ENCODE results near the gene STARD4. TPM values are rescaled to one million over a fixed set of nuclear protein-coding genes. Genes with fewer than 3 reads are reported as not detected.

The STARD4 gene
- total RNA-seq, 1 donor: 45.2 TPM

DNA sequence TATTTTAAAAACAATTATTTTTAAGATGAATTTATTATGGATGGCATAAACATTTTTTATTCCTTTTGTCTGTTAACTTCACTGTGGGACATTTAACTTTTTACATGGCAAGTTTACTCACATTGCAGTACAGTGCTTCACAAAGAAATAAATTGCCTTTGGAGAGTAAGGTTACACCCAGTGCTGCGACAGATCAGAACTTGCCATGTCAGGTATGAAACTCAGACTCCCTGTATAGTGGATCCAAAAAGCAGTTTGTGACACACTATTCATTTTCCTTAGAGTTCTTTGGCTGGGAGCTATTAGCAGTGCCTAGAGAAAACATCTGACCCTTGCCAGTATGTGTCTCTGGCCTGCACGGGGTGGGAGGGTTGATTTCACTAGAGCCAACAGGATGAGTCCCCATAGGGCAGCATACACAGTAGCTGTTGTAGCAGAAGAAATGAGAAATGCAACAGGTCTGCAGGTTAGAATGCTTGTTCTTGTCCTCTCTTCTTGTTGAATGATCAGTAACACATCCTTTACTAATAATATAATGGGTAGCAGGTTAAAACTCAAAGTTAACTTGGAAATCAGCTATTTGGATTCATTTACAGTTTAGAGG lies 42.9 kb downstream of the STARD4 start:
- Histone ChIP-seq H3K27me3 (ENCODE audit: insufficient read depth, low read length) (no peaks in the 10 kb centered on the region), H3K9me3 (ENCODE audit: low read depth, low read length) (no peaks in the 10 kb centered on the region), H3K4me3 (ENCODE audit: low read length) (no peak overlapping the region), H3K4me1 (ENCODE audit: insufficient read depth, low read length) (no peaks in the 10 kb centered on the region)

- Histone ChIP-seq H3K9me3 (ENCODE audit: low read depth, low read length) (no peaks in the 10 kb centered on the region), H3K4me3 (ENCODE audit: low read length) (no peak overlapping the region), H3K27me3 (ENCODE audit: insufficient read depth, low read length) (no peaks in the 10 kb centered on the region), H3K4me1 (ENCODE audit: insufficient read depth, low read length) (no peaks in the 10 kb centered on the region)
Measured at GRCh38 chr5:111463311-111463710, 49.0 kb downstream of the STARD4 start.

- Histone ChIP-seq H3K9me3 (ENCODE audit: low read depth, low read length) (no peaks in the 10 kb centered on the region), H3K4me3 (ENCODE audit: low read length) (no peak overlapping the region), H3K27me3 (ENCODE audit: insufficient read depth, low read length) (no peaks in the 10 kb centered on the region), H3K4me1 (ENCODE audit: insufficient read depth, low read length) (no peaks in the 10 kb centered on the region)
Measured at GRCh38 chr5:111461934-111462333, 50.4 kb downstream of the STARD4 start.

- Histone ChIP-seq H3K27me3 (ENCODE audit: insufficient read depth, low read length) (no peaks in the 10 kb centered on the region), H3K9me3 (ENCODE audit: low read depth, low read length) (no peaks in the 10 kb centered on the region), H3K4me1 (ENCODE audit: insufficient read depth, low read length) (no peaks in the 10 kb centered on the region), H3K4me3 (ENCODE audit: low read length) (no peak overlapping the region)
Measured at GRCh38 chr5:111461255-111461671, 51.1 kb downstream of the STARD4 start.

- no peaks in the 10 kb centered on the region for H3K9me3 ChIP-seq (ENCODE audit: low read depth, low read length)
- H3K4me1 ChIP-seq (ENCODE audit: insufficient read depth, low read length): no peaks in the 10 kb centered on the region
- no peaks in the 10 kb centered on the region for H3K27me3 ChIP-seq (ENCODE audit: insufficient read depth, low read length)
- H3K4me3 ChIP-seq (ENCODE audit: low read length): no peak overlapping the region
Measured at GRCh38 chr5:111454776-111455175, 57.6 kb downstream of the STARD4 start.

DNA sequence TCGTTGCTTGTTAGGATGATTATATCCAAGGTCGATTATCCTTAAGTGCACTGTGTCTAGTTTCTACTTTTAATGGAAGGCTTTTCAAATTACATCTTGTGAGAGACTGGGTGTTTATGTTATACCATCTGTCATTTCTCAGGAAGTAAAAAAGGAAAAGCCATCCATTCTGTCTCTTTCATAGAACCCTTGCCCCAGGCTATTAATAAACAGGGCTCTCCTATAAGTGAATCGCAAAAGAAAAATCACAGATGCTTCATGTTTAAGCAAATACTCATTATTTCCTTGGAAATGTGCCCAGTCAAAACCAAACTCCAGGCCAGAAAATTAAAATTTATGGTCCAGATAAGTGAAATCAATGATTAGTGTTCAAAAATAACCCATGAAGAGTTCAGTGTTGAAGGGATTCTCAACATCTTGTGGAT lies 58.1 kb downstream of the STARD4 start:
- Histone ChIP-seq H3K4me1 (ENCODE audit: insufficient read depth, low read length) (no peaks in the 10 kb centered on the region), H3K4me3 (ENCODE audit: low read length) (no peak overlapping the region), H3K9me3 (ENCODE audit: low read depth, low read length) (no peaks in the 10 kb centered on the region), H3K27me3 (ENCODE audit: insufficient read depth, low read length) (no peaks in the 10 kb centered on the region)

GRCh38 chr5:111453747-111454146 lies 58.6 kb downstream of the STARD4 start:
- Histone ChIP-seq H3K4me3 (ENCODE audit: low read length) (no peak overlapping the region), H3K27me3 (ENCODE audit: insufficient read depth, low read length) (no peaks in the 10 kb centered on the region), H3K4me1 (ENCODE audit: insufficient read depth, low read length) (no peaks in the 10 kb centered on the region), H3K9me3 (ENCODE audit: low read depth, low read length) (no peaks in the 10 kb centered on the region)

GRCh38 chr5:111453295-111453694 lies 59.0 kb downstream of the STARD4 start:
- Histone ChIP-seq H3K4me1 (ENCODE audit: insufficient read depth, low read length) (no peaks in the 10 kb centered on the region), H3K27me3 (ENCODE audit: insufficient read depth, low read length) (no peaks in the 10 kb centered on the region), H3K4me3 (ENCODE audit: low read length) (no peak overlapping the region), H3K9me3 (ENCODE audit: low read depth, low read length) (no peaks in the 10 kb centered on the region)

- H3K9me3 ChIP-seq (ENCODE audit: low read depth, low read length): no peaks in the 10 kb centered on the region
- no peaks in the 10 kb centered on the region for H3K27me3 ChIP-seq (ENCODE audit: insufficient read depth, low read length)
- H3K4me3 ChIP-seq (ENCODE audit: low read length): no peak overlapping the region
- no peaks in the 10 kb centered on the region for H3K4me1 ChIP-seq (ENCODE audit: insufficient read depth, low read length)
Measured at GRCh38 chr5:111447822-111448221, 64.5 kb downstream of the STARD4 start.

DNA sequence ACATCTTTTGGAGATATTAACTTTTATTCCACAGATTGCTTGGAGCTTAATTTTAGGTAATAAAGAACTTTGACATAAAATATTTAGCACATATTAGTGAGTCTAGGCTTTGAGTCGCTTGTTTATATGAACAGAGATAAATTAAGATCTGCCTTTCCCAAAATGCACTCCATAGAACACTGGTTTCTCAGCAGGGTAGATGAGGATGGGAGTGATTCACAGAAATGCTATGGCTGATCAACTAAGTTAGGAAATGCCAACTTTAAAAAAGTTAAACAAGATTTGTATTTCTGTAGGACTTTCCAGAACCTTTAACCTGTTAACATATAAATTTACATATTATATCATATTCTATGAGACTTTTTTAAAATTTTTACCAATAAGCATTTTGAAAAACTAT lies 65.2 kb downstream of the STARD4 start:
- Histone ChIP-seq H3K27me3 (ENCODE audit: insufficient read depth, low read length) (no peaks in the 10 kb centered on the region), H3K9me3 (ENCODE audit: low read depth, low read length) (no peaks in the 10 kb centered on the region), H3K4me3 (ENCODE audit: low read length) (no peak overlapping the region)

More for the DNA sequence above, 65.2 kb downstream of the STARD4 start:
- no peaks in the 10 kb centered on the region for H3K4me1 ChIP-seq (ENCODE audit: insufficient read depth, low read length)

Other genes starting within 250 kb of the STARD4 start
- gene NREP, start 244.7 kb upstream of the STARD4 start, total RNA-seq: 6.1 TPM

Data from mononuclear cell (primary cell).